Stimulated activated CD8-positive, alpha-beta memory T cell treated with anti-CD3 and anti-CD28 coated beads, Interleukin-15, amount 100 ng/mL, for 4 hours (primary cell): ENCODE results near the gene ZNF638.

Source experiments
- DNase-seq, 2 donors: peaks; one replicate each; pipeline ENCODE4 v3.0.0-alpha.2; 2020; ENCODE audit warnings: low read depth in 2 of 2

ZNF638 gene

GRCh38 chr2:71472019-71472418, 140.4 kb downstream of the ZNF638 start:
- DNase-seq: no peak

- no peak for DNase-seq
Observed at GRCh38 chr2:71473346-71474031, 141.9 kb downstream of the ZNF638 start.

- DNase-seq: no peak
Observed at GRCh38 chr2:71474116-71474743, 142.6 kb downstream of the ZNF638 start.

- no peak for DNase-seq
Observed at GRCh38 chr2:71474744-71475397, 143.3 kb downstream of the ZNF638 start.

GRCh38 chr2:71476495-71476894, 144.9 kb downstream of the ZNF638 start:
- DNase-seq: no peak

GRCh38 chr2:71477231-71477691, 145.7 kb downstream of the ZNF638 start:
- no peak for DNase-seq

- no peak for DNase-seq
Observed at GRCh38 chr2:71478806-71479205, 147.2 kb downstream of the ZNF638 start.

- DNase-seq: no peak
Observed at GRCh38 chr2:71479261-71479660, 147.7 kb downstream of the ZNF638 start.

GRCh38 chr2:71481111-71481510, 149.5 kb downstream of the ZNF638 start:
- no peak for DNase-seq

GRCh38 chr2:71482055-71482454, 150.5 kb downstream of the ZNF638 start:
- DNase-seq: no peak

GRCh38 chr2:71483246-71483645, 151.7 kb downstream of the ZNF638 start:
- DNase-seq: no peak

GRCh38 chr2:71484354-71484753, 152.8 kb downstream of the ZNF638 start:
- DNase-seq: no peak
